PC-3 (cell line): ENCODE measurements around the gene ADAMTSL2.

Source experiments
- CTCF ChIP-seq: fragments of 300-600 bp; sonication (generic); conservative IDR thresholded peaks from 2 replicates; pipeline ENCODE4 v1.5.1; 2017; ENCODE audit warnings: antibody characterized with exemption, low read depth, mild to moderate bottlenecking, low read length
- EZH2 ChIP-seq: fragments of 300-600 bp; sonication (generic); IDR thresholded peaks from one replicate; pipeline ENCODE4 v1.6.1; 2017; ENCODE audit warnings: antibody characterized with exemption, mild to moderate bottlenecking, low read length; ENCODE audit not compliant: unreplicated experiment
- EZH2phosphoT487 ChIP-seq: fragments of 300-600 bp; sonication (generic); IDR thresholded peaks from 2 replicates; pipeline ENCODE4 v1.6.1; 2018; ENCODE audit warnings: mild to moderate bottlenecking, antibody characterized with exemption, low read length, borderline replicate concordance

DNA sequence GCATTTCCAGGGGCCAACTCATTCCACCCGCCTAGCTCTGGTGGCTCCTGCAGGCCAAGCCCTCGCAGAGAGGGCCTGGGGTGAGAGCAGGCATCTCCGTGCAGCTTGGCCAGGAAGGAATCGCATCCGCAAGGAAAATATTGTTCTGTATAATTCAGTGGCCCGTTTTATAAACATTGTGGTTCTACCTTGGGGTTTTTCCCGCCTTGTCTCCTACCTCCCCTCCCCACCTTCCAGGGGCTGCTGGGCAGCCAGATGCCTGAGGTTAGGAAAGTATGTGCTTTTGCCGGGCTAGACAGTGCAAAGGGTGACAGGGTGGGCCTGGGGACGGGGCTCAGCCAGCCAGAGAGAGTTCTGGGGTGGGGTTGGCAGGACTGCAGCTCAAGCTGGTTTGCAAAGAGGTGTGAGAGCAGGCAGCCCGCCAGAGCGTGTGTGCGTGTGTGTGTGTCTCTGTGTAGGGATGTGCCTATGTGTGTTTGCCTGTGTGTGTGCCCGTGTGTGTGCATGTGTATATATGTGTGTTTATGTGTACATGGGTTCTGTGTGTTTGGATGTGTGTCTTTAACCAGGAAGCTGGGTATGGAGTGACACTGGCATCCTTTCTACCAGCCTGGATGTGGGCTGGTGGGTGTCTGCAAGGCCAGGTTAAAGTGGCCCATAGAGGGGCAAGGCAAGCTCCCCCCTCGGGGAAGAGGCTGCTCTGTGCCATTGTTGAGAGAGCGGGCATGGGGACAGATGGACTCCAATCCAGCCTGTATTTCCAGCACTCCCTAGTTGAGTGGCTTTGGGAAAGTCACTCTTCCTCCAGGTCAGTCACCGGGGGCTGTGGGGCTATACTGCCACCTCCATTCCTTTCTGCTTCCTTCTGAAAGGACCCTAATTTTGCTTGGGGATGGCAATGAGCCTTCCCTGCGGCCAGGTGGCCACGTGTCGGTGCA lies 45.0 kb upstream of the ADAMTSL2 start:
- TF ChIP-seq EZH2 (no peak), CTCF (no peak), EZH2phosphoT487 (no peak)
